Bronchial epithelial cell (primary cell): ENCODE data around the gene PEMT. TPM values are rescaled to one million over a fixed set of nuclear protein-coding genes. Genes with fewer than 3 reads are reported as not detected.

ENCODE experiments used
- DNase-seq: peaks from one replicate; pipeline ENCODE4 v3.0.0-alpha.2; 2010; ENCODE audit warnings: low read depth
- FAIRE-seq: peaks from 2 replicates; lab custom pipeline; 2011; peaks lifted over from hg19 to GRCh38; lab: Jason Lieb, UNC
- H3K27me3 ChIP-seq: 2 replicates; pipeline ENCODE4 v1.5.1; 2011; ENCODE audit warnings: low read length; ENCODE audit not compliant: control insufficient read depth, insufficient read depth
- H3K36me3 ChIP-seq: 2 replicates; pipeline ENCODE4 v1.5.1; 2011; ENCODE audit warnings: low read length; ENCODE audit not compliant: control insufficient read depth, insufficient read depth
- H3K4me3 ChIP-seq: 2 replicates; pipeline ENCODE4 v1.5.1; 2011; ENCODE audit warnings: mild to moderate bottlenecking, low read depth, low read length, control low read depth
- total RNA-seq: library from RNA; depleted of rRNA; stranded (reverse); fragments of >200 nt; gene quantifications from 2 replicates; pipeline ENCODE4 v1.2.1, GENCODE V29; 2014
- TF ChIP-seq, protein P1 (sequence below): IDR thresholded peaks from 2 replicates; pipeline ENCODE4 v1.5.1; 2011; ENCODE audit warnings: mild to moderate bottlenecking, moderate library complexity, low read length, control low read depth, inconsistent platforms; ENCODE audit not compliant: insufficient read depth, severe bottlenecking

Gene PEMT
- total RNA-seq, 1 donor from 2014 or later, result 23.4 TPM

DNA sequence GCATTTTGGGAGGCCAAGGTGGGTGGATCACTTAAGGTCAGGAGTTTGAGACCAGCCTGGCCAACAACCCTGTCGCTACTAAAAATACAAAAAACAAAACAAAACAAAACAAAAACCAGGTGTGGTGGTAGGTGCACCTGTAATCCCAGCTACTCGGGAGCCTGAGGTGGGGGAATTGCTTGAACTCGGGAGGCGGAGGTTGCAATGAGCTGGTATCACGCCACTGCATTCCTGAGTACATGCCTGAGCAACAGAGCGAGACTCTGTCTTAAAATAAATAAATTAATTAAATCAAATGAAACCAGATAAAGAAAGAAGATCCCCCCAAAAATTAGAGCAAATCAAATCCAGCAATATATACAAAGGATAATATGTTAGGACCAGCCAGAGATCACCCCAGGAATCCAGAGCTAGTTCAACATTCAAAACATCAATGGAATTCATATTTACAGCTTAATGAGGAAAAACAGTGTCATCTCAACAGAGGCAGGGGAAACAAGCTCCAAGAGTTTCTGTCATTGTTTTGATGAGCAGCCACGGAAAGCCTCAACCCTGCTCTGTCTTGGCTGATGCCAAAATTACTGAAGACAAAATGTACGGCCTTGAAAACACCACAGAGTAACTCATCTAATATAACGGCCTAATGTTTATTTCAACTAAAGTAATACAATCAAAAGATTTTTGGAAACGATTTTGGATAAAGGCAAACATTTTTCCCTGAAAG is 3.7 kb downstream of the PEMT start:
- H3K4me3 ChIP-seq, result no peak overlapping the region
- H3K27me3 ChIP-seq, result no peaks in the 10 kb centered on the region
- peaks cover 1% of the 10 kb centered on the region for H3K36me3 ChIP-seq
- no peak for DNase-seq
- FAIRE-seq, result no peak
- TF ChIP-seq, protein P1, sequence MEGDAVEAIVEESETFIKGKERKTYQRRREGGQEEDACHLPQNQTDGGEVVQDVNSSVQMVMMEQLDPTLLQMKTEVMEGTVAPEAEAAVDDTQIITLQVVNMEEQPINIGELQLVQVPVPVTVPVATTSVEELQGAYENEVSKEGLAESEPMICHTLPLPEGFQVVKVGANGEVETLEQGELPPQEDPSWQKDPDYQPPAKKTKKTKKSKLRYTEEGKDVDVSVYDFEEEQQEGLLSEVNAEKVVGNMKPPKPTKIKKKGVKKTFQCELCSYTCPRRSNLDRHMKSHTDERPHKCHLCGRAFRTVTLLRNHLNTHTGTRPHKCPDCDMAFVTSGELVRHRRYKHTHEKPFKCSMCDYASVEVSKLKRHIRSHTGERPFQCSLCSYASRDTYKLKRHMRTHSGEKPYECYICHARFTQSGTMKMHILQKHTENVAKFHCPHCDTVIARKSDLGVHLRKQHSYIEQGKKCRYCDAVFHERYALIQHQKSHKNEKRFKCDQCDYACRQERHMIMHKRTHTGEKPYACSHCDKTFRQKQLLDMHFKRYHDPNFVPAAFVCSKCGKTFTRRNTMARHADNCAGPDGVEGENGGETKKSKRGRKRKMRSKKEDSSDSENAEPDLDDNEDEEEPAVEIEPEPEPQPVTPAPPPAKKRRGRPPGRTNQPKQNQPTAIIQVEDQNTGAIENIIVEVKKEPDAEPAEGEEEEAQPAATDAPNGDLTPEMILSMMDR, result no peak

DNA sequence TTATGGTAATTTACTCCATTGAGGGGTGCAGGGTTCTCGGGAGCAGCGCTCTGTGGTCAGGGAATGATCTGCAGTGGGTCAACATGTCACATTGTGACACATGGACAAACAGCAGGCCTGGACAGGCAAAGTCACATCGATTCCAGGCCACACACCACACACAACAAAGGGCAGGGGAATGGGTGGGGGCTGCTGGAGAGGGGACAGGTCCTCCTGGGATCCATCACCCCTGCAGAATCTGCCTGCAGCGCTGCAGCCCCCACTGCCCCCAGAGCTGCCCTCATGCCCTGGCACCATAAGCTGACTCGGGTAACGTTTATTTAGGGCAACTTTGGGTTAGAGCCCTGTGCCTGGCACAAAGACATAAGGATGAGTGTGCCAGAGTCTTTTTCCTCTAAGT is 9.1 kb downstream of the PEMT start:
- DNase-seq (no peak), FAIRE-seq (peak; percentile 23)
- Histone ChIP-seq H3K4me3 (no peak overlapping the region), H3K36me3 (no peaks in the 10 kb centered on the region), H3K27me3 (no peaks in the 10 kb centered on the region)
- TF ChIP-seq, protein P1, result no peak

DNA sequence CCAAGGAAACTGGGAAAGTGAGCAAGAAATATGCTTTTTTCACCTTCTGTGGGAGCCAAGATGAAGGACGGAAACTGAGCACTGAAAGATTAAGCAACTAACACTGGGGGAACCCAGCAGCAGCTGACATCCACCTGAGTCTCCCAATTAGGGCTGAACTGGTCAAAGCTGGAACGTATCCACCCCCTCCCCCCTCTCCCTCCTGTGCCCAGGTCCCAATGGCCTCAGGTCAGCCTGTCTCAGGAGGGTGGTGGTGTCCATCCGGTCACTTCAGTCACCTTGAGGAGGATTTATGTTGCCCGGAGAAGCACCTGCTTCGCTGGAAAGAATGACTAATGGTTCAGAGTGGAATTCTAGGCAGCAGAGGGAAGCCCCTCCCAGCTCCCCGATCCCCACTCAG is 10.0 kb downstream of the PEMT start:
- DNase-seq (no peak), FAIRE-seq (peak; percentile 43)
- H3K27me3 ChIP-seq, result no peaks in the 10 kb centered on the region
- peaks cover 2% of the 10 kb centered on the region for H3K36me3 ChIP-seq
- TF ChIP-seq, protein P1, result no peak
- H3K4me3 ChIP-seq, result no peak overlapping the region

DNA sequence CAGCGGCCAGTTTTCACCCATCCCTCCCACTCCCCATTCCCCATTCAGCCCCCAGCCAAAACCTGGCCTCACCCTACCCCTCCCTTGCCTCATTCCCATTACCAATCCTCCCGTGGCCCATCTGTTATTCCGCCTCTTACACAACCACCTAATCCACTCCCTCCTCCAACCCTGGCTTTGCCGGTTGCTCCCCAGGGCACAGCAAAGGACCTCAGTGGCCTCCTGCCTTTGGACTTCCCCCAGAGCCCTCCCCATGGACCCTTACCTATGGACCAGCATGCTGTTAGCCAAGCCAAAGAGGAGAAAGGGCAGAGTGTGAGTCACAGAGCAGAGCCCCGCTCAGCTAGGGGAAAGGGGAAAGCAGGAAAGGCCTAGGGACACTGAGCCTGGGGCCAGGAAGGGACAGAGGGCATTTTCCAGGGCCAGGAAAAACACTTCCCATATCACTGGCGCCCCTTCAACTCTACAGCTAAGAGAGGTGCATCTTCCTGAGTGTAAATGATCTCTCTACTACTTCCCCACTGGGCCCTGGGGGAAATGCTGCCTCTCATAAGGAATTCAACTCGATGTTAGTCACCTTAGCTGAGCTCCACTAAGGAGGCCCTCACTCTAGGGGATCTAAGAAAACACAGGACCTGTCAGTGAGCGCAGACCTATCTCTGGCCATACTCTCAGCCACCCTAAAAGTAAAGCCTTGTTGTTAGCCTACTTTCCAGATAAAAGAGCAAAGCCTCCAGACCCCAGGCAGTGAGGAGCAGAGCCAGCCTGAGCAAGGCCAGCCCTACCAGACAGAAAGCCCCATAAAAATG is 10.6 kb downstream of the PEMT start:
- Histone ChIP-seq H3K36me3 (peaks cover 3% of the 10 kb centered on the region), H3K27me3 (no peaks in the 10 kb centered on the region), H3K4me3 (no peak overlapping the region)
- DNase-seq, result no peak
- TF ChIP-seq, protein P1, result no peak
- FAIRE-seq, result no peak

DNA sequence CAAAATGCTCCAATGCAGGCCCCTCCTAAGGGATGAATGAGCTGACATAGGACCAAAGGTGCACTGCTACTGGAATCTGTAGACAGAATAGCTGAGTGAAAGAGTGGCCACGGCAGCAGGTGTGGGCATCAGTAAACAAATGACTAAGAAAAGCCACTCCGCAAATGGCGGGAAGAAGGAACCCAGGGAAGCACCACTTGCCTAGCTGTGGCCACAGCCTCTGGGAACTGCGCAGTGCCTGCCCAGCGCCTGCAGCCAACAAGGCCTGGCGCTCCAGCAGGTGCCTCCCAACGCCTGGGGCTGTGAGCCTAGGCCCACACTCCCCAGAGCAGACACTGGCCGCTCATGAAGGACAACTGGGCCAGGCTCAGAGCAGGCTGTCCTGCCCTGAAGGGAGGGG is 11.8 kb downstream of the PEMT start:
- no peak overlapping the region for H3K4me3 ChIP-seq
- DNase-seq, result no peak
- H3K27me3 ChIP-seq, result no peaks in the 10 kb centered on the region
- TF ChIP-seq, protein P1, result no peak
- peaks cover 4% of the 10 kb centered on the region for H3K36me3 ChIP-seq
- no peak for FAIRE-seq
